Bronchial epithelial cell (primary cell): ENCODE measurements around the gene ACTR2. TPM values are rescaled to one million over a fixed set of nuclear protein-coding genes. Genes with fewer than 3 reads are reported as not detected.
"Not testable (repeated sequence)": the region's sequence is repeated elsewhere in the genome, so short reads cannot be mapped to it uniquely, and the experiment has no call there.

Source experiments
- DNase-seq: peaks from one replicate; pipeline ENCODE4 v3.0.0-alpha.2; 2010; ENCODE audit warnings: low read depth
- FAIRE-seq: peaks from 2 replicates; lab custom pipeline; 2011; peaks lifted over from hg19 to GRCh38; lab: Jason Lieb, UNC
- H3K27me3 ChIP-seq: 2 replicates; pipeline ENCODE4 v1.5.1; 2011; ENCODE audit warnings: low read length; ENCODE audit not compliant: control insufficient read depth, insufficient read depth
- H3K36me3 ChIP-seq: 2 replicates; pipeline ENCODE4 v1.5.1; 2011; ENCODE audit warnings: low read length; ENCODE audit not compliant: control insufficient read depth, insufficient read depth
- H3K4me3 ChIP-seq: 2 replicates; pipeline ENCODE4 v1.5.1; 2011; ENCODE audit warnings: mild to moderate bottlenecking, low read depth, low read length, control low read depth
- CTCF ChIP-seq: IDR thresholded peaks from 2 replicates; pipeline ENCODE4 v1.5.1; 2011; ENCODE audit warnings: mild to moderate bottlenecking, moderate library complexity, low read length, control low read depth, inconsistent platforms; ENCODE audit not compliant: insufficient read depth, severe bottlenecking
- total RNA-seq: library from RNA; depleted of rRNA; stranded (reverse); fragments of >200 nt; gene quantifications from 2 replicates; pipeline ENCODE4 v1.2.1, GENCODE V29; 2014

Gene ACTR2
- total RNA-seq, 1 donor from 2014 or later, result 73.7 TPM

GRCh38 chr2:65231892-65232477, 4.4 kb downstream of the ACTR2 start:
- FAIRE-seq (no peak), DNase-seq (no peak)
- TF ChIP-seq CTCF, result no peak
- H3K36me3 ChIP-seq, result peaks cover 2% of the 10 kb centered on the region
- H3K27me3 ChIP-seq, result no peaks in the 10 kb centered on the region
- no peak overlapping the region for H3K4me3 ChIP-seq

DNA sequence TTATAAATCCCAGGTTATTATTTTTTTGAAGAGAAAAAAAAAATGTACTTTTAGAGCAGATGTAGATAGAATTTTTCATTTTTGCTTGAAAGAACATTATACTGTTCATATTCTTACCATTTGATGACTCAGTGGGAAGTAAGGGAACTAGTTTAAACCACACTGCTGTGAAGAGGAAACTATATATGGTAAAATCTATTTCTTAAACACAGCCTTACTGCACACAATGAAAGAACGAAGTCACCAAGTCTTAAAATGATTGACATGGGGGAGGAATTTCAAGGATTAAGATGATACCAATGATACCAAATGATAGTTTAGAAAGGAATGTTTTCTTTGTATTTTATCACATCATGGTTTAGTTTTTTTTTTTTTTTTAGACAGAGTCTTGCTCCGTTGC, 5.0 kb downstream of the ACTR2 start:
- H3K4me3 ChIP-seq, result no peak overlapping the region
- DNase-seq, result peak; percentile 46
- FAIRE-seq, result no peak
- no peaks in the 10 kb centered on the region for H3K27me3 ChIP-seq
- TF ChIP-seq CTCF, result no peak
- peaks cover 2% of the 10 kb centered on the region for H3K36me3 ChIP-seq

DNA sequence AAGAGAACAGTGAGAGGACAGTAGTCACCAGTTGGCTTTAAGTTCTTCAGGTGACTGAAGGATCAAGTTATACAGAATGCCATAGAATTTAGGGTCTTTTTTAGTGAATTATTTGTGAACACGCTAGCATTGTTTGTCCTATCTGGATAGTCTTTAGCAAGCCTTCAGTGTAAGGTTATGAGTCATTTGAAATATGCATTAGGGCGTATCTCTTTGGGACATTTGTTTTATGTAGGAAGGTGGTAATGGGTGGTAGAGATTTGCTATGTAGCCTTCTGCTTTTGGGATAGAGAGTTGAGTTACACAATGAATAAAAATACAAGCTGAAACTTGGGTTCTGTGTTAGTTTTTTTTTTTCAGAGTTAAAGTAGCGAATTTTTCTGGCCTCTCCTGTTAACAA, 13.0 kb downstream of the ACTR2 start:
- no peak overlapping the region for H3K4me3 ChIP-seq
- FAIRE-seq (no peak), DNase-seq (peak; percentile 38)
- TF ChIP-seq CTCF, result no peak
- no peaks in the 10 kb centered on the region for H3K27me3 ChIP-seq
- H3K36me3 ChIP-seq, result peaks cover 4% of the 10 kb centered on the region

- DNase-seq, H3K36me3 ChIP-seq, H3K27me3 ChIP-seq, FAIRE-seq, H3K4me3 ChIP-seq: not testable (repeated sequence)
Observed at GRCh38 chr2:65244452-65244851, 16.8 kb downstream of the ACTR2 start.

- DNase-seq (no peak), FAIRE-seq (no peak)
- Histone ChIP-seq H3K36me3 (peaks cover 2% of the 10 kb centered on the region), H3K27me3 (no peaks in the 10 kb centered on the region), H3K4me3 (no peak overlapping the region)
- TF ChIP-seq CTCF, result no peak
Observed at GRCh38 chr2:65252640-65253039, 25.0 kb downstream of the ACTR2 start.

- no peak for DNase-seq
- Histone ChIP-seq H3K27me3 (no peaks in the 10 kb centered on the region), H3K36me3 (peaks cover 2% of the 10 kb centered on the region), H3K4me3 (no peak overlapping the region)
- FAIRE-seq, result no peak
- no peak for TF ChIP-seq CTCF
Observed at GRCh38 chr2:65255356-65255755, 27.7 kb downstream of the ACTR2 start.
